ENCODE data around the gene ZCWPW1. TPM values are rescaled to one million over a fixed set of nuclear protein-coding genes. Genes with fewer than 3 reads are reported as not detected.
A peak's percentile ranks its signal among the peaks of the same experiment; 100 is the strongest.

ZCWPW1 gene
- total RNA-seq, 1 experiment from 2014 or later, result 3.4 TPM

GRCh38 chr7:100466653-100467605 is 38.4 kb upstream of the ZCWPW1 start:
- Mint-ChIP-seq H3K27ac (ENCODE audit: unreplicated experiment) (no peak overlapping the region), H3K27me3 (ENCODE audit: insufficient read depth, unreplicated experiment) (no peaks in the 10 kb centered on the region), H3K4me3 (ENCODE audit: unreplicated experiment) (no peak overlapping the region), H3K9me3 (ENCODE audit: unreplicated experiment) (no peaks in the 10 kb centered on the region), H3K36me3 (ENCODE audit: insufficient read depth, unreplicated experiment) (peaks cover 7% of the 10 kb centered on the region), H3K4me1 (ENCODE audit: low read depth, unreplicated experiment) (no peaks in the 10 kb centered on the region)
- no peak for TF ChIP-seq CTCF (IDR thresholded peaks at IDR 0.05; ENCODE audit: insufficient read depth in 1 of 2, low read depth in 1 of 2, low read length in 1 of 2, severe bottlenecking in 1 of 2, unreplicated experiment in 1 of 2)
- Histone ChIP-seq H3K9me3 (no peaks in the 10 kb centered on the region), H3K27me3 (replicated peaks; ENCODE audit: control insufficient read depth, insufficient read depth, low read length) (no peaks in the 10 kb centered on the region), H3K4me3 (ENCODE audit: low read depth, low read length) (no peak overlapping the region), H3K4me1 (peaks cover 4% of the 10 kb centered on the region; the same call in 1 of the 2 replicates), H3K36me3 (ENCODE audit: control insufficient read depth, insufficient read depth, low read length) (no peaks in the 10 kb centered on the region)
- no TSS peak for BruUV-seq (replicated peaks)
- POLR2A ChIA-PET, result no interaction called here
- no peak for DNase-seq
- CTCF ChIA-PET, result no interaction called here
- intact Hi-C loops (cut with micrococcal nuclease; ENCODE audit: unreplicated experiment), result no loop called here

- Mint-ChIP-seq H3K4me3 (ENCODE audit: unreplicated experiment) (no peak overlapping the region), H3K27me3 (ENCODE audit: insufficient read depth, unreplicated experiment) (no peaks in the 10 kb centered on the region), H3K27ac (ENCODE audit: unreplicated experiment) (no peak overlapping the region), H3K9me3 (ENCODE audit: unreplicated experiment) (no peaks in the 10 kb centered on the region), H3K36me3 (ENCODE audit: insufficient read depth, unreplicated experiment) (peaks cover 7% of the 10 kb centered on the region), H3K4me1 (ENCODE audit: low read depth, unreplicated experiment) (no peaks in the 10 kb centered on the region)
- ChIA-PET CTCF (interaction anchor here (0.6 to 2.3 kb wide), 12 partner anchors 11 to 412 kb away, joined by 3 to 16 read pairs (median 4); partner anchors contain the start of genes AGFG2, FBXO24, LRCH4 and TSC22D4), POLR2A (interaction anchor here (0.6 kb wide), 1 partner anchor 729 kb away, joined by 4 read pairs; no protein-coding TSS in a partner anchor)
- peak; percentile 30 to 60 for TF ChIP-seq CTCF (IDR thresholded peaks at IDR 0.05; ENCODE audit: insufficient read depth in 1 of 2, low read depth in 1 of 2, low read length in 1 of 2, severe bottlenecking in 1 of 2, unreplicated experiment in 1 of 2)
- Histone ChIP-seq H3K4me3 (ENCODE audit: low read depth, low read length) (no peak overlapping the region), H3K4me1 (peaks cover 4% of the 10 kb centered on the region; the same call in 1 of the 2 replicates), H3K9me3 (no peaks in the 10 kb centered on the region), H3K27me3 (replicated peaks; ENCODE audit: control insufficient read depth, insufficient read depth, low read length) (no peaks in the 10 kb centered on the region), H3K36me3 (ENCODE audit: control insufficient read depth, insufficient read depth, low read length) (no peaks in the 10 kb centered on the region)
- intact Hi-C loops (cut with micrococcal nuclease; ENCODE audit: unreplicated experiment), result no loop called here
- peak in 1 of 2 experiments; percentile 59 for DNase-seq
- BruUV-seq (replicated peaks), result no TSS peak
Measured at GRCh38 chr7:100465702-100466311, 37.3 kb upstream of the ZCWPW1 start.

- ChIA-PET POLR2A (interaction anchor here (0.6 kb wide), 1 partner anchor 729 kb away, joined by 4 read pairs; no protein-coding TSS in a partner anchor), CTCF (interaction anchor here (0.6 to 2.3 kb wide), 12 partner anchors 10 to 412 kb away, joined by 3 to 16 read pairs (median 4); partner anchors contain the start of genes AGFG2, FBXO24, LRCH4 and TSC22D4)
- Histone ChIP-seq H3K4me1 (peaks cover 4% of the 10 kb centered on the region; the same call in 1 of the 2 replicates), H3K9me3 (no peaks in the 10 kb centered on the region), H3K36me3 (ENCODE audit: control insufficient read depth, insufficient read depth, low read length) (no peaks in the 10 kb centered on the region), H3K27me3 (replicated peaks; ENCODE audit: control insufficient read depth, insufficient read depth, low read length) (no peaks in the 10 kb centered on the region), H3K4me3 (ENCODE audit: low read depth, low read length) (no peak overlapping the region)
- Mint-ChIP-seq H3K4me1 (ENCODE audit: low read depth, unreplicated experiment) (no peaks in the 10 kb centered on the region), H3K36me3 (ENCODE audit: insufficient read depth, unreplicated experiment) (peaks cover 7% of the 10 kb centered on the region), H3K4me3 (ENCODE audit: unreplicated experiment) (no peak overlapping the region), H3K27me3 (ENCODE audit: insufficient read depth, unreplicated experiment) (no peaks in the 10 kb centered on the region), H3K27ac (ENCODE audit: unreplicated experiment) (no peak overlapping the region), H3K9me3 (ENCODE audit: unreplicated experiment) (no peaks in the 10 kb centered on the region)
- TF ChIP-seq CTCF (IDR thresholded peaks at IDR 0.05; ENCODE audit: insufficient read depth in 1 of 2, low read depth in 1 of 2, low read length in 1 of 2, severe bottlenecking in 1 of 2, unreplicated experiment in 1 of 2), result no peak
- DNase-seq, result no peak
- intact Hi-C loops (cut with micrococcal nuclease; ENCODE audit: unreplicated experiment), result no loop called here
- no TSS peak for BruUV-seq (replicated peaks)
Measured at GRCh38 chr7:100465299-100465698, 36.8 kb upstream of the ZCWPW1 start.
